ENCODE measurements around the gene NUP43. TPM values are rescaled to one million over a fixed set of nuclear protein-coding genes. Genes with fewer than 3 reads are reported as not detected.
"Not testable (repeated sequence)": the region's sequence is repeated elsewhere in the genome, so short reads cannot be mapped to it uniquely, and the experiment has no call there.

Gene NUP43
- total RNA-seq, 1 donor, result 17.7 TPM

- H3K27ac ChIP-seq (ENCODE audit: low read depth, low read length), result no peak overlapping the region
- no peak overlapping the region for H3K4me3 ChIP-seq (ENCODE audit: insufficient read depth, low read length)
- no peaks in the 10 kb centered on the region for H3K27me3 ChIP-seq (ENCODE audit: insufficient read depth, low read length)
- H3K9me3 ChIP-seq (ENCODE audit: low read depth, low read length), result no peaks in the 10 kb centered on the region
- peaks cover 96% of the 10 kb centered on the region for H3K79me2 ChIP-seq (ENCODE audit: insufficient read depth, low read length)
- H2AFZ ChIP-seq (ENCODE audit: low read length), result no peak overlapping the region
- peaks cover 5% of the 10 kb centered on the region for H3K4me1 ChIP-seq (ENCODE audit: insufficient read depth, low read length)
- H4K20me1 ChIP-seq (ENCODE audit: insufficient read depth, low read length), result peaks cover 21% of the 10 kb centered on the region
- TF ChIP-seq CTCF (IDR thresholded peaks at IDR 0.05; ENCODE audit: extremely low read depth, low read depth, low read length), result no peak
- no peak for DNase-seq (ENCODE audit: insufficient read length, low spot score, missing footprints)
- H3K36me3 ChIP-seq (ENCODE audit: insufficient read depth, low read length), result peaks cover 12% of the 10 kb centered on the region
- H3K4me2 ChIP-seq (ENCODE audit: insufficient read depth, low read length), result no peak overlapping the region
Observed at GRCh38 chr6:149756261-149756636, 9.9 kb upstream of the NUP43 start.

GRCh38 chr6:149755300-149756260 is 9.3 kb upstream of the NUP43 start:
- no peak for DNase-seq (ENCODE audit: insufficient read length, low spot score, missing footprints)
- Histone ChIP-seq H3K36me3 (ENCODE audit: insufficient read depth, low read length) (peaks cover 7% of the 10 kb centered on the region), H3K4me2 (ENCODE audit: insufficient read depth, low read length) (no peak overlapping the region), H3K4me1 (ENCODE audit: insufficient read depth, low read length) (peaks cover 8% of the 10 kb centered on the region), H3K9me3 (ENCODE audit: low read depth, low read length) (no peaks in the 10 kb centered on the region), H2AFZ (ENCODE audit: low read length) (peak overlapping the region; percentile 29), H3K27ac (ENCODE audit: low read depth, low read length) (no peak overlapping the region), H3K27me3 (ENCODE audit: insufficient read depth, low read length) (no peaks in the 10 kb centered on the region), H4K20me1 (ENCODE audit: insufficient read depth, low read length) (peaks cover 23% of the 10 kb centered on the region), H3K79me2 (ENCODE audit: insufficient read depth, low read length) (peaks cover 97% of the 10 kb centered on the region), H3K4me3 (ENCODE audit: insufficient read depth, low read length) (no peak overlapping the region)
- no peak for TF ChIP-seq CTCF (IDR thresholded peaks at IDR 0.05; ENCODE audit: extremely low read depth, low read depth, low read length)

GRCh38 chr6:149754548-149754947 is 8.2 kb upstream of the NUP43 start:
- peaks cover 9% of the 10 kb centered on the region for H3K4me1 ChIP-seq (ENCODE audit: insufficient read depth, low read length)
- H3K9me3 ChIP-seq (ENCODE audit: low read depth, low read length), result no peaks in the 10 kb centered on the region
- no peak for DNase-seq (ENCODE audit: insufficient read length, low spot score, missing footprints)
- peaks cover 97% of the 10 kb centered on the region for H3K79me2 ChIP-seq (ENCODE audit: insufficient read depth, low read length)
- no peaks in the 10 kb centered on the region for H3K27me3 ChIP-seq (ENCODE audit: insufficient read depth, low read length)
- H3K4me2 ChIP-seq (ENCODE audit: insufficient read depth, low read length), result no peak overlapping the region
- no peak overlapping the region for H3K27ac ChIP-seq (ENCODE audit: low read depth, low read length)
- H3K36me3 ChIP-seq (ENCODE audit: insufficient read depth, low read length), result no peaks in the 10 kb centered on the region
- no peak overlapping the region for H2AFZ ChIP-seq (ENCODE audit: low read length)
- peaks cover 27% of the 10 kb centered on the region for H4K20me1 ChIP-seq (ENCODE audit: insufficient read depth, low read length)
- no peak for TF ChIP-seq CTCF (IDR thresholded peaks at IDR 0.05; ENCODE audit: extremely low read depth, low read depth, low read length)
- H3K4me3 ChIP-seq (ENCODE audit: insufficient read depth, low read length), result no peak overlapping the region

GRCh38 chr6:149753374-149753637 is 7.0 kb upstream of the NUP43 start:
- not testable (repeated sequence) for H3K4me2 ChIP-seq (ENCODE audit: insufficient read depth, low read length); H3K27ac ChIP-seq (ENCODE audit: low read depth, low read length); H3K4me3 ChIP-seq (ENCODE audit: insufficient read depth, low read length); H2AFZ ChIP-seq (ENCODE audit: low read length); H3K27me3 ChIP-seq (ENCODE audit: insufficient read depth, low read length); H3K9me3 ChIP-seq (ENCODE audit: low read depth, low read length); H3K36me3 ChIP-seq (ENCODE audit: insufficient read depth, low read length); DNase-seq (ENCODE audit: insufficient read length, low spot score, missing footprints); H3K4me1 ChIP-seq (ENCODE audit: insufficient read depth, low read length)
- peaks cover 27% of the 10 kb centered on the region for H4K20me1 ChIP-seq (ENCODE audit: insufficient read depth, low read length)
- peaks cover 86% of the 10 kb centered on the region for H3K79me2 ChIP-seq (ENCODE audit: insufficient read depth, low read length)
